PC-3 (cell line): ENCODE data around the gene EPB41.

Source experiments
- EZH2 ChIP-seq: fragments of 300-600 bp; sonication (generic); IDR thresholded peaks from one replicate; pipeline ENCODE4 v1.6.1; 2017; ENCODE audit warnings: antibody characterized with exemption, mild to moderate bottlenecking, low read length; ENCODE audit not compliant: unreplicated experiment
- TF ChIP-seq, protein P1 (sequence below): fragments of 300-600 bp; sonication (generic); conservative IDR thresholded peaks from 2 replicates; pipeline ENCODE4 v1.5.1; 2017; ENCODE audit warnings: antibody characterized with exemption, low read depth, mild to moderate bottlenecking, low read length

DNA sequence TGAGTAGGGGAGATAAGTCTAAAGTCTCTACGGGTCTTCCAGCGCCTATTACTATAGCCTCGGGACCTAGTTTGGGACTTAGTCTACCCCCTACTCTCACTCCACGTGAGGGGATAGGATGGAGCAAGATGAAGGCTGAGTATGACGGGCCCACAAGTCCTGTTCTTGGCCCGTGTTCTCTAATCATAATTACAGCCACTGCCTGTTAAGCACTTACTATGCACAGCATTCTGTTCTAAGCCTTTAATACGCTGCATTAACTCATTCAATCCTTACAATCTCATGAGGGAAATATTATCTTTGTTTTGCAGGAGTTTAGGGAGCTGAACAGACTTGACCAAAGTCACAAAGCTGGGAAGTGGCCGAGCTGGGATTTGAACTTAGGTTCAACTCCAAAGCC lies 23.9 kb upstream of the EPB41 start:
- TF ChIP-seq, protein P1, sequence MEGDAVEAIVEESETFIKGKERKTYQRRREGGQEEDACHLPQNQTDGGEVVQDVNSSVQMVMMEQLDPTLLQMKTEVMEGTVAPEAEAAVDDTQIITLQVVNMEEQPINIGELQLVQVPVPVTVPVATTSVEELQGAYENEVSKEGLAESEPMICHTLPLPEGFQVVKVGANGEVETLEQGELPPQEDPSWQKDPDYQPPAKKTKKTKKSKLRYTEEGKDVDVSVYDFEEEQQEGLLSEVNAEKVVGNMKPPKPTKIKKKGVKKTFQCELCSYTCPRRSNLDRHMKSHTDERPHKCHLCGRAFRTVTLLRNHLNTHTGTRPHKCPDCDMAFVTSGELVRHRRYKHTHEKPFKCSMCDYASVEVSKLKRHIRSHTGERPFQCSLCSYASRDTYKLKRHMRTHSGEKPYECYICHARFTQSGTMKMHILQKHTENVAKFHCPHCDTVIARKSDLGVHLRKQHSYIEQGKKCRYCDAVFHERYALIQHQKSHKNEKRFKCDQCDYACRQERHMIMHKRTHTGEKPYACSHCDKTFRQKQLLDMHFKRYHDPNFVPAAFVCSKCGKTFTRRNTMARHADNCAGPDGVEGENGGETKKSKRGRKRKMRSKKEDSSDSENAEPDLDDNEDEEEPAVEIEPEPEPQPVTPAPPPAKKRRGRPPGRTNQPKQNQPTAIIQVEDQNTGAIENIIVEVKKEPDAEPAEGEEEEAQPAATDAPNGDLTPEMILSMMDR = no peak
- TF ChIP-seq EZH2 = no peak
